Loucy (cell line): ENCODE results near the gene SSNA1.

Experiments used
- CTCF ChIP-seq: fragments of 200-600 bp; sonication (generic); conservative IDR thresholded peaks from 2 replicates; pipeline ENCODE4 v1.5.1; 2014; ENCODE audit warnings: mild to moderate bottlenecking, antibody characterized with exemption, low read length
- EZH2phosphoT487 ChIP-seq: fragments of 200-600 bp; IDR thresholded peaks from 2 replicates; pipeline ENCODE4 v1.6.1; 2018; ENCODE audit warnings: antibody characterized with exemption, mild to moderate bottlenecking, moderate library complexity, borderline replicate concordance

- TF ChIP-seq CTCF (no peak), EZH2phosphoT487 (no peak)
Observed at GRCh38 chr9:137201205-137201868, 12.9 kb downstream of the SSNA1 start.
